Heart right ventricle (tissue), 16 donors: ENCODE measurements around the gene ZDHHC24. TPM values are rescaled to one million over a fixed set of nuclear protein-coding genes. Genes with fewer than 3 reads are reported as not detected.

Experiments used
- ATAC-seq, 8 donors: fragments of 200-7000 bp; cut with Tn5 transposase; one replicate each; pipeline ENCODE4 v1.9.1; 2020; ENCODE audit warnings: mild to moderate bottlenecking in 8 of 8, moderate library complexity in 8 of 8, moderate number of reproducible peaks in 1 of 8
- DNase-seq, 2 donors: peaks; one replicate each; pipeline ENCODE4 v3.0.0-alpha.2; 2020
- H3K27ac ChIP-seq, 10 donors: fragments of 200-600 bp; sonication (generic) in 2 of 10; one replicate each; pipeline versions ENCODE4 v1.5.0 to v1.8.0; 2020 to 2022; ENCODE audit warnings: mild to moderate bottlenecking in 3 of 10
- H3K27me3 ChIP-seq, 7 donors: fragments of 200-600 bp; one replicate each; pipeline ENCODE4 v1.8.0; 2021 to 2022; ENCODE audit warnings: mild to moderate bottlenecking in 2 of 7
- H3K36me3 ChIP-seq, 9 donors: fragments of 200-600 bp; sonication (generic) in 1 of 9; one replicate each; pipeline versions ENCODE4 v1.5.0 to v1.8.0; 2020 to 2022; ENCODE audit warnings: mild to moderate bottlenecking in 2 of 9
- H3K4me1 ChIP-seq, 9 donors: fragments of 200-600 bp; sonication (generic) in 1 of 9; one replicate each; pipeline versions ENCODE4 v1.5.0 to v1.8.0; 2020 to 2022; ENCODE audit warnings: mild to moderate bottlenecking in 4 of 9
- H3K4me3 ChIP-seq, 10 donors: fragments of 200-600 bp; sonication (generic) in 2 of 10; one replicate each; pipeline versions ENCODE4 v1.5.0 to v1.8.0; 2020 to 2022; ENCODE audit warnings: mild to moderate bottlenecking in 7 of 10, moderate library complexity in 2 of 10
- H3K9me3 ChIP-seq, 11 donors: fragments of 200-600 bp in 10 of 11; sonication (generic) in 2 of 11; one replicate each; pipeline versions ENCODE4 v1.5.0 to v1.8.0; 2013 to 2022; ENCODE audit warnings: mild to moderate bottlenecking in 2 of 11, control low read depth in 1 of 11, moderate library complexity in 1 of 11
- CTCF ChIP-seq, 9 donors: fragments of 200-600 bp; sonication (generic) in 2 of 9; IDR thresholded peaks; one replicate each; pipeline versions ENCODE4 v1.5.0 to v1.8.0; 2021 to 2022; ENCODE audit warnings: antibody characterized with exemption in 9 of 9, mild to moderate bottlenecking in 5 of 9, moderate library complexity in 1 of 9
- WGBS, 2 donors: extraction: QIAGEN DNeasy Blood & Tissue Kit; methylation state at CpG; one replicate each; pipeline ENCODE4 v1.1.7; 2013; ENCODE audit warnings: inconsistent platforms in 1 of 2; 5-methylcytosine and 5-hydroxymethylcytosine counted together
- intact Hi-C, 10 donors: fragments of 100-400 bp; cut with DNase I; formaldehyde crosslinking; loops; one replicate each; pipeline versions ENCODE4 v1.11.1 to v1.14.2; 2022
- polyA plus RNA-seq, 2 donors: library from polyadenylated mRNA; stranded (reverse); fragments of 200-250 nt; gene quantifications; one replicate each; pipeline ENCODE4 v1.2.3, GENCODE V29; 2013
- total RNA-seq, 10 donors: library from RNA; stranded (reverse); fragmentation: NEBNext Ultra II Directional in 3 of 10; extraction: Animal tissue kit (Norgen Biotek cat#: 25700) in 3 of 10; gene quantifications; one replicate each; pipeline versions ENCODE4 v1.2.1 to v1.2.4, GENCODE V29; 2021 to 2023
- donor health status: Arrhythmogenic right ventricular cardiomyopathy.
- donor health status: ischemic (EF 13 %, LVEDD 7.1; RV severe dilation, severe dysfunction).
- donor health status: healthy with polysubstance abuse.
- donor health status: DM: no; HTN: yes; CAD: no.
- donor health status: DM: no; HTN: no; CAD: no.
- donor health status: ischemic (EF 25% LVEDD 6.9; RV normal size, moderate dysfunction).
- donor health status: ischemic (EF 25% LVEDD 5.7; RV mildly dilated, moderate dysfunction).
- donor health status: healthy.
- donor health status: DM: yes; HTN: yes; CAD: no.
- donor health status: Ischemic cardiomyopathy.
- donor health status: ischemic (EF 35%, LVEDD 5.7; RV mildly dilated, moderate dysfunction).
- donor health status: nonischemic (EF 11% LVEDD 7.7; RV severe dilation, severe dysfunction).
- donor health status: DM: yes; HTN: yes; CAD: no.
- donor health status: PGD.
- donor health status: ischemic (EF 29% LVEDD 5.4; RV normal size, mild dysfunction).
- donor health status: nonischemic (EF 23%, LVEDD 6.1; RV moderate dilation, normal function).

Gene ZDHHC24
- total and polyA plus RNA-seq, 12 donors: 4.6 to 8.4 (median 5.8) TPM

- DNase-seq: no peak
- no peak overlapping the region for H3K4me3 ChIP-seq
These were observed 70.3 kb downstream of the ZDHHC24 start for GRCh38 chr11:66475349-66476172.

GRCh38 chr11:66473608-66474515 lies 72.0 kb downstream of the ZDHHC24 start:
- 91 to 94% methylated on average over 20 of the region's 20 CpGs for WGBS, 2 donors
- no peaks in the 10 kb centered on the region for H3K9me3 ChIP-seq
- intact Hi-C loops: no loop called here
- H3K4me3 ChIP-seq: no peak overlapping the region
- peaks cover 0 to 68% (median 11%) of the 10 kb centered on the region in 9 donors for H3K36me3 ChIP-seq
- ATAC-seq (no peak), DNase-seq (no peak)
- H3K27ac ChIP-seq: no peak overlapping the region
- no peak for TF ChIP-seq CTCF (IDR thresholded peaks at IDR 0.05)
- H3K27me3 ChIP-seq: no peaks in the 10 kb centered on the region
- H3K4me1 ChIP-seq: peaks cover 0 to 8% (median 1%) of the 10 kb centered on the region in 9 donors

More at GRCh38 chr11:66475349-66476172, 70.3 kb downstream of the ZDHHC24 start:
- Histone ChIP-seq H3K36me3 (peaks cover 0 to 61% (median 11%) of the 10 kb centered on the region in 9 donors), H3K4me1 (peaks cover 0 to 15% (median 12%) of the 10 kb centered on the region in 9 donors), H3K27ac (no peak overlapping the region), H3K27me3 (no peaks in the 10 kb centered on the region), H3K9me3 (no peaks in the 10 kb centered on the region)
- ATAC-seq: no peak
- 95% methylated on average over 44 of the region's 44 CpGs for WGBS, 2 donors
- intact Hi-C loops: loop anchor here in 1 of 10 donors (5.0 kb wide), 1 partner anchor 68 kb away; no protein-coding TSS in a partner anchor
- TF ChIP-seq CTCF (IDR thresholded peaks at IDR 0.05): no peak

- no peak overlapping the region for H3K27ac ChIP-seq
- H3K36me3 ChIP-seq: peaks cover 0 to 68% (median 11%) of the 10 kb centered on the region in 9 donors
- no peak for TF ChIP-seq CTCF (IDR thresholded peaks at IDR 0.05)
- 92 to 94% methylated on average over 11 of the region's 11 CpGs for WGBS, 2 donors
- ATAC-seq (no peak), DNase-seq (no peak)
- intact Hi-C loops: no loop called here
- H3K27me3 ChIP-seq: no peaks in the 10 kb centered on the region
- peaks cover 0 to 5% (median under 1%) of the 10 kb centered on the region in 9 donors for H3K4me1 ChIP-seq
- no peak overlapping the region for H3K4me3 ChIP-seq
- H3K9me3 ChIP-seq: no peaks in the 10 kb centered on the region
These were observed 72.7 kb downstream of the ZDHHC24 start for GRCh38 chr11:66473167-66473566.

- intact Hi-C loops: no loop called here
- no peaks in the 10 kb centered on the region for H3K27me3 ChIP-seq
- DNase-seq: no peak
- no peak for ATAC-seq
- no peak for TF ChIP-seq CTCF (IDR thresholded peaks at IDR 0.05)
- H3K4me1 ChIP-seq: peaks cover 0 to 16% (median 10%) of the 10 kb centered on the region in 9 donors
- H3K4me3 ChIP-seq: no peak overlapping the region
- 91 to 93% methylated on average over 9 of the region's 9 CpGs for WGBS, 2 donors
- no peaks in the 10 kb centered on the region for H3K9me3 ChIP-seq
- peaks cover 0 to 62% (median 11%) of the 10 kb centered on the region in 9 donors for H3K36me3 ChIP-seq
- H3K27ac ChIP-seq: no peak overlapping the region
These were observed 73.8 kb downstream of the ZDHHC24 start for GRCh38 chr11:66472054-66472453.
